OCI-LY3 (cell line): ENCODE data around the gene METTL4.

Source experiments
- H2AFZ ChIP-seq: fragments of 200-600, 300-600 bp; shearing (Covaris generic); 2 replicates; pipeline ENCODE4 v1.6.0; 2014; ENCODE audit warnings: antibody characterized with exemption, low read depth, low read length
- H3K27ac ChIP-seq: fragments of 200-600, 300-600 bp; sonication (generic); 2 replicates; pipeline ENCODE4 v1.5.1; 2014; ENCODE audit warnings: mild to moderate bottlenecking, low read length, moderate library complexity, mixed read lengths
- H3K27me3 ChIP-seq: fragments of 200-600, 300-600 bp; sonication (generic); 2 replicates; pipeline ENCODE4 v1.6.1; 2014; ENCODE audit warnings: low read depth, low read length, mixed read lengths
- H3K36me3 ChIP-seq: fragments of 200-600, 300-600 bp; sonication (generic); replicated peaks from 2 replicates; pipeline ENCODE3; 2014; ENCODE audit warnings: low read depth, low read length, mixed read lengths
- H3K4me1 ChIP-seq: fragments of 300-600, 200-600 bp; sonication (generic); 2 replicates; pipeline ENCODE4 v1.6.1; 2014; ENCODE audit warnings: low read length, mixed read lengths
- H3K4me2 ChIP-seq: fragments of 200-600, 300-600 bp; sonication (generic); 2 replicates; pipeline ENCODE4 v1.6.1; 2014; ENCODE audit warnings: low read length, mixed read lengths
- H3K4me3 ChIP-seq: fragments of 300-600, 200-600 bp; sonication (generic); 2 replicates; pipeline ENCODE4 v1.5.1; 2014; ENCODE audit warnings: antibody characterized with exemption, mild to moderate bottlenecking, low read length, moderate library complexity
- H3K79me2 ChIP-seq: fragments of 300-600, 200-600 bp; shearing (Covaris generic); 2 replicates; pipeline ENCODE4 v1.6.1; 2014; ENCODE audit warnings: mild to moderate bottlenecking, low read length, mixed read lengths
- H3K9ac ChIP-seq: fragments of 300-600, 200-600 bp; shearing (Covaris generic); 2 replicates; pipeline ENCODE4 v1.6.0; 2014; ENCODE audit warnings: mild to moderate bottlenecking, low read length, moderate library complexity
- H3K9me3 ChIP-seq: fragments of 200-600, 300-600 bp; shearing (Covaris generic); 2 replicates; pipeline ENCODE4 v1.6.1; 2014; ENCODE audit warnings: low read length, mixed read lengths; ENCODE audit not compliant: insufficient read depth
- H4K20me1 ChIP-seq: fragments of 200-600, 300-600 bp; sonication (generic); 2 replicates; pipeline ENCODE4 v1.6.1; 2016; ENCODE audit warnings: low read length, mixed read lengths; ENCODE audit not compliant: insufficient read depth
- EZH2phosphoT487 ChIP-seq: fragments of 200-600 bp; shearing (Covaris generic); IDR thresholded peaks from 2 replicates; pipeline ENCODE4 v1.6.1; 2018; ENCODE audit warnings: antibody characterized with exemption, mixed run types, low read depth
- TF ChIP-seq, protein P1 (sequence below): fragments of 200-600, 300-600 bp; sonication (generic); IDR thresholded peaks from 2 replicates; pipeline ENCODE4 v1.5.1; 2014; ENCODE audit warnings: antibody characterized with exemption, low read length, low read depth

METTL4 gene

DNA sequence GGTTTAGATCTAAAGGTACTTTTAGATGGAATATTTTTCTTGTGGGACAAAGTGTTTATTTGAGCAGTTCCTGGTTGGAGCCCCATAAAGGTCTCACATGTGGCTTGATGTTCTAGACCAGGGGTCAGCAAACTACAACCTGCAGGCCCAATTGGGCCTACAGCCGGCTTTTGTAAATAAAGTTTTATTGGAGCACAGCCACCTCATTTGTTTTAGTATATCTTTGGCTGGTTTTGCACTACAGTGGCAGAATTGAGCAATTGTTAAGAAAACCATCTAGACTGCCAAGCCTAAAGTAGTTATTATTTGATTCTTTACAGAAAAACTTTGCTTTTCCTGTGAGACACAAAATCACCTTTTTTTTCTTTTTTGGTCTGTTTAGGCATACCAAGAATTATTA lies 41.7 kb upstream of the METTL4 start:
- no peak overlapping the region for H2AFZ ChIP-seq
- H3K79me2 ChIP-seq = no peaks in the 10 kb centered on the region
- H3K36me3 ChIP-seq = peaks cover 61% of the 10 kb centered on the region
- H4K20me1 ChIP-seq = no peaks in the 10 kb centered on the region
- H3K4me2 ChIP-seq = no peak overlapping the region
- no peak for TF ChIP-seq EZH2phosphoT487
- TF ChIP-seq, protein P1, sequence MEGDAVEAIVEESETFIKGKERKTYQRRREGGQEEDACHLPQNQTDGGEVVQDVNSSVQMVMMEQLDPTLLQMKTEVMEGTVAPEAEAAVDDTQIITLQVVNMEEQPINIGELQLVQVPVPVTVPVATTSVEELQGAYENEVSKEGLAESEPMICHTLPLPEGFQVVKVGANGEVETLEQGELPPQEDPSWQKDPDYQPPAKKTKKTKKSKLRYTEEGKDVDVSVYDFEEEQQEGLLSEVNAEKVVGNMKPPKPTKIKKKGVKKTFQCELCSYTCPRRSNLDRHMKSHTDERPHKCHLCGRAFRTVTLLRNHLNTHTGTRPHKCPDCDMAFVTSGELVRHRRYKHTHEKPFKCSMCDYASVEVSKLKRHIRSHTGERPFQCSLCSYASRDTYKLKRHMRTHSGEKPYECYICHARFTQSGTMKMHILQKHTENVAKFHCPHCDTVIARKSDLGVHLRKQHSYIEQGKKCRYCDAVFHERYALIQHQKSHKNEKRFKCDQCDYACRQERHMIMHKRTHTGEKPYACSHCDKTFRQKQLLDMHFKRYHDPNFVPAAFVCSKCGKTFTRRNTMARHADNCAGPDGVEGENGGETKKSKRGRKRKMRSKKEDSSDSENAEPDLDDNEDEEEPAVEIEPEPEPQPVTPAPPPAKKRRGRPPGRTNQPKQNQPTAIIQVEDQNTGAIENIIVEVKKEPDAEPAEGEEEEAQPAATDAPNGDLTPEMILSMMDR = no peak
- no peaks in the 10 kb centered on the region for H3K4me1 ChIP-seq
- no peaks in the 10 kb centered on the region for H3K9me3 ChIP-seq
- H3K27me3 ChIP-seq = no peaks in the 10 kb centered on the region
- H3K4me3 ChIP-seq = no peak overlapping the region
- no peak overlapping the region for H3K27ac ChIP-seq
- H3K9ac ChIP-seq = no peak overlapping the region

DNA sequence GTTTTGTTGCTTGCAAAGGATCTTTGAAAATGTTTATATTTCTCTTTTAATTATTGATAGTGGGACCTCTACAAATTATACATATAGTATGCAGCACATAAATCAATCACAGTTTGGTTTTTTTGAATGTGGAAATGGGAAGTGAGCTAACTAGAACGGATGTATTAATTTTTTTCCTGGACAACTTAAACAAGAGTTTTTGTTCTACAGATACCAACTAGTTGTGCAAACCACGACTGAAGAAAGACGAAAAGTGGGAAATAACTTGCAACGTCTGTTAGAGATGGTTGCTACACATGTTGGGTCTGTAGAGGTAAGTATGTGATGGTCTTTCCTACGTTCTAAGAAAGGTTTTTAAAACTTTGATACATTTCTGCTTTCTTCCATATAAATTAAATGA lies 39.2 kb upstream of the METTL4 start:
- H4K20me1 ChIP-seq = no peaks in the 10 kb centered on the region
- no peaks in the 10 kb centered on the region for H3K9me3 ChIP-seq
- H3K36me3 ChIP-seq = peaks cover 60% of the 10 kb centered on the region
- H2AFZ ChIP-seq = no peak overlapping the region
- H3K79me2 ChIP-seq = no peaks in the 10 kb centered on the region
- no peak overlapping the region for H3K27ac ChIP-seq
- TF ChIP-seq EZH2phosphoT487 = no peak
- TF ChIP-seq, protein P1 = no peak
- no peaks in the 10 kb centered on the region for H3K27me3 ChIP-seq
- peaks cover 3% of the 10 kb centered on the region for H3K4me1 ChIP-seq
- no peak overlapping the region for H3K9ac ChIP-seq
- H3K4me3 ChIP-seq = no peak overlapping the region
- H3K4me2 ChIP-seq = no peak overlapping the region

DNA sequence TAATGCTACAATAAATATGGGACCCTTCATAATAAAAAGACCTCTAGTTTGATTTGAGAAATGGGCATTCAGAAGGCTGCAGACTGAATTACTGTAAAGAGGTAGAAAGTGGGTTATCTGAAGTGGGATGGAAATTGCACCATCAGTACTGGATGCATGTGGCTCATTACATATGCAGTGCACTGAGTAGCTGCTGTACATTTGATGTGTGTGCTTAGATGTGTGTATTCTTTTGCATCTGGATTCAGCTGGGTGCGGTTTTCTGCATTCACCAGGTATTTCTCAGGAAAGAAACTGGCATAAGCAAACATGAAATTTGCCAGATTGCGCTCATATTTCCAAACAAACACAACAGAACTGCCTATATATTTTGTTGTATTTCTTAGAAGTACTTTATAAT lies 38.3 kb upstream of the METTL4 start:
- no peak overlapping the region for H3K4me3 ChIP-seq

DNA sequence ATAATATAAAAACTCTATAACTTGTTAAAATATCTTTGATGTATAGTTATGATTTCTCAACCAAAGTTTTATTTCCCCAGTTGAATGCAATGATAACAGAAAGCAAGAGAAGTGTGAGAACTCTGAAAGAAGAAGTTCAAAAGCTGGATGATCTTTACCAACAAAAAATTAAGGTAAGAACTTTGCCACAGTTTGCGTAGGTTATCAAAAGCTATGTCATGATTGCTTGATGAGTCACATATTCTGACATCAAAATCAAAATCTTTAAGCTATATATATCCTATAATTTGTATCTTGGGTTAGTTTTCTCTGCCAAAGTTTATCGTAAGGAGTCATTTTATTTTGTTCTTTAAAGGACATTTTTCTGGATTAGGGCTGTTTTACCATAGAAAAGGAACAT lies 35.0 kb upstream of the METTL4 start:
- Histone ChIP-seq H2AFZ (no peak overlapping the region), H3K79me2 (no peaks in the 10 kb centered on the region), H3K36me3 (peaks cover 38% of the 10 kb centered on the region), H3K9me3 (no peaks in the 10 kb centered on the region), H4K20me1 (no peaks in the 10 kb centered on the region), H3K9ac (no peak overlapping the region), H3K4me3 (no peak overlapping the region), H3K4me2 (no peak overlapping the region), H3K27ac (no peak overlapping the region), H3K4me1 (peaks cover 7% of the 10 kb centered on the region), H3K27me3 (no peaks in the 10 kb centered on the region)
- TF ChIP-seq, protein P1 = no peak
- TF ChIP-seq EZH2phosphoT487 = no peak

More for the DNA sequence above, 38.3 kb upstream of the METTL4 start:
- Histone ChIP-seq H3K4me2 (no peak overlapping the region), H2AFZ (no peak overlapping the region), H3K4me1 (peaks cover 7% of the 10 kb centered on the region), H4K20me1 (no peaks in the 10 kb centered on the region), H3K9ac (no peak overlapping the region), H3K9me3 (no peaks in the 10 kb centered on the region), H3K79me2 (no peaks in the 10 kb centered on the region), H3K27me3 (no peaks in the 10 kb centered on the region), H3K36me3 (peaks cover 51% of the 10 kb centered on the region), H3K27ac (no peak overlapping the region)
- TF ChIP-seq EZH2phosphoT487 = no peak
- TF ChIP-seq, protein P1 = no peak
